Hindlimb muscle (tissue), 1 donor: ENCODE measurements around the gene LTBP1. TPM values are rescaled to one million over a fixed set of nuclear protein-coding genes. Genes with fewer than 3 reads are reported as not detected.

Experiments
- DNase-seq: peaks from one replicate; pipeline ENCODE4 v3.0.0-alpha.2; 2013
- polyA plus RNA-seq: library from polyadenylated mRNA; unstranded; fragments of 120-200 nt; gene quantifications from one replicate; pipeline ENCODE4 v1.2.1, GENCODE V29; 2013; ENCODE audit not compliant: insufficient read length

LTBP1 gene
- polyA plus RNA-seq, 1 donor: 43.3 TPM

- DNase-seq: no peak
Measured at GRCh38 chr2:33014268-33014667, 67.5 kb downstream of the LTBP1 start.

- no peak for DNase-seq
Measured at GRCh38 chr2:33015421-33016142, 68.8 kb downstream of the LTBP1 start.

- DNase-seq: no peak
Measured at GRCh38 chr2:33018271-33018670, 71.5 kb downstream of the LTBP1 start.

- no peak for DNase-seq
Measured at GRCh38 chr2:33019796-33020195, 73.0 kb downstream of the LTBP1 start.

- no peak for DNase-seq
Measured at GRCh38 chr2:33020883-33021282, 74.1 kb downstream of the LTBP1 start.

GRCh38 chr2:33021542-33022227 lies 74.9 kb downstream of the LTBP1 start:
- no peak for DNase-seq

- DNase-seq: no peak
Measured at GRCh38 chr2:33022395-33022985, 75.7 kb downstream of the LTBP1 start.

- DNase-seq: no peak
Measured at GRCh38 chr2:33022989-33023727, 76.4 kb downstream of the LTBP1 start.

GRCh38 chr2:33023728-33024500 lies 77.2 kb downstream of the LTBP1 start:
- no peak for DNase-seq

GRCh38 chr2:33024758-33025157 lies 78.0 kb downstream of the LTBP1 start:
- no peak for DNase-seq

GRCh38 chr2:33029459-33029858 lies 82.7 kb downstream of the LTBP1 start:
- no peak for DNase-seq

- no peak for DNase-seq
Measured at GRCh38 chr2:33029926-33030325, 83.2 kb downstream of the LTBP1 start.

- DNase-seq: no peak
Measured at GRCh38 chr2:33030326-33030725, 83.6 kb downstream of the LTBP1 start.

- DNase-seq: no peak
Measured at GRCh38 chr2:33032245-33032644, 85.5 kb downstream of the LTBP1 start.

- DNase-seq: peak; percentile 55
Measured at GRCh38 chr2:33033606-33034081, 86.9 kb downstream of the LTBP1 start.

- peak; percentile 43 for DNase-seq
Measured at GRCh38 chr2:33034784-33035183, 88.0 kb downstream of the LTBP1 start.

- no peak for DNase-seq
Measured at GRCh38 chr2:33038230-33038629, 91.5 kb downstream of the LTBP1 start.

- no peak for DNase-seq
Measured at GRCh38 chr2:33038799-33039198, 92.0 kb downstream of the LTBP1 start.

- no peak for DNase-seq
Measured at GRCh38 chr2:33040541-33040940, 93.8 kb downstream of the LTBP1 start.

- peak; percentile 40 for DNase-seq
Measured at GRCh38 chr2:33042265-33042664, 95.5 kb downstream of the LTBP1 start.

GRCh38 chr2:33042819-33043218 lies 96.1 kb downstream of the LTBP1 start:
- no peak for DNase-seq

GRCh38 chr2:33047939-33048338 lies 101.2 kb downstream of the LTBP1 start:
- DNase-seq: no peak
